NCI-H82 treated with DMSO at 0.1 percent for 48 hours (cell line): ENCODE results near the gene UGT2B15.
"Not testable (repeated sequence)": the region's sequence is repeated elsewhere in the genome, so short reads cannot be mapped to it uniquely, and the experiment has no call there.

ENCODE experiments used
- DNase-seq: peaks from one replicate; lab custom pipeline; 2025; ENCODE audit not compliant: unreplicated experiment; lab: John Stamatoyannopoulos, UW

The UGT2B15 gene

DNA sequence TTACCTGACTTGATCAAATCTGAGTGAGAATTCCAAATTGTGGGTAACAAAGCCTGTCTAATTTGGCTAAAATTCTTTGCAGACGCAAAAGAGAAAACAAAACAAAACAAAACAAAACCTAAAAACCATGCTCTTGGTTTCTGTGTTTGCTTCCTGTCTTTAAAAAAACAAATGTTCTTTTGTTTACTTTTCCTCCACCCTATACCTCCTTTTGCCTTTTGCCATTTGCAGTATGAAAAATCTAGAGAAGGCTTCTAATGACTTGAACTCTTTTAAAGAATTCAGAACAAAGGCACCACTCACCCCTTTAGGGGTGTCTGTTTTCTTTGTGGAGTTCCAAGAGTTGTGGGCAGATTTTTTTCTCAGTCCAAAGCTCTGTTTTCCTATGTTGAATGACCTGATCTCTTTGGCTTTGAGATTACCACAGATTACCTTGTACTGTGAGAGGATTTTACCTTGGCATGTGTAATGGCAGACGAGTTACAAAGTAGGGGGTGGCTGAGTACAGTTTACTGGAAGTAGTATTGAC is 13.9 kb downstream of the UGT2B15 start:
- not testable (repeated sequence) for DNase-seq

DNA sequence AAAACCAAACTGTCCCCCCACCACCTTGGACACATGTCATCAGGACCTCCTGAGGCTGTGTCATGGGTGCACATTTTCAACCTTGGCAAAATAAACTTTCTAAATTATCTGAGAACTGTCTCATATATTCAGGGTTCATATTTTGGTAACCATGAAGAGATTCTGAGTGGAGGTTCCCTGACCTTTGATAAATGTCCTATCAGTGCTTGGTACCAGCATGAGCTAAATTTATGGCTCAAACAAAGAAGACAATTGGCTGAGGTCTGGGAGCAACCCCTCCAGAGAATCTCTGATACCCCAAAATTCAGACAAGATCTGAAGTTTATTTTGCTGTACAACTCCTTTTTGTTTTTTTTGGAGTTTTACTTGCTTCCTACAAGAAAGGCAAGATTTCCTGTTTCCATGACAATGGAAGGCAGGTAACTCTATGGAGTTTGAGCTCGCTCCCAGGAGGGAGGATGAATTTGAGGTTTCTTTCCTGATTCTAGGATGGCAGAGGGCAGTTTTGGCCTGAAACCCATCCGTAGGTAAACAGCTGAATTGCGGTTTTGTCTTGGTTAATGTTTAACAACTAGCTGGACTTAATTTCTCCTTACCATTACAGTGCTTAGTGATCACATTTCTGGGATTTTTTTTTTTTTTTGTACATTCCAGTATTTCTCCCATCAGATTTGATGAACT is 14.5 kb downstream of the UGT2B15 start:
- DNase-seq = no peak

DNA sequence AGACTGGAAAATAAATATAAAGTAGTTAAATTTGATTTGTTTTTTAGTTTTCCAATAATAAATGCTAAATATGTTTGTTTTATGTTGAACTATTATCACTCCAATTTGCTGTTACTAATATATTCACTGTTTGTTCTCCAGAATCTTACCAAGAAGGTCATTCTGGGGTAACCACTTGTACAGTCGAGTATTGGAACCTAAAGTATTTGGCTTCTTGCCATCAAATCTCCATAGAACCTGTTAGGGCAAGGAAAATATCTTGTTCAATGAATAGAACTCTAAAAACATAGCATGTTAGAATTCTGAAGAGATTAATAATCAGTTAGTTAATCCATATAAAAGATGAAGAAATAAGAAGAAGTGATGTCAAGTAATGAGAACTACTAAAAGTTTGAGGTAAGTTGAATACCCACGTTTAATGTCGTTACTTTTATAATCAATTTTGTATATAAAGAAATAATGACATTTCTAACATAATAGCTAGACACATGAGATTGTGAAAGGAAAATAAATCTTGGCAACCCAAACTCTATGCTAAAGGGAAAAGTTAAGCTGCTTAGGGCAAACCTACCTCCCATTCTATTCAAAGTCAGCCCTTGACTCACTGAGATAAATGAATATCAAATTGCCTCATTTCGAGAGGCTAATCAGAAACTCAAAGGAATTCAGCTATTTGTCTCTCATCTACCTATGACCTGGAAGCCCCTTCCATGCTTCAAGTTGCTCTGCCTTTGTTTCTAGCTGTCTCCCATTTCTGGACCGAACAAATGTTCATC is 15.3 kb downstream of the UGT2B15 start:
- no peak for DNase-seq

DNA sequence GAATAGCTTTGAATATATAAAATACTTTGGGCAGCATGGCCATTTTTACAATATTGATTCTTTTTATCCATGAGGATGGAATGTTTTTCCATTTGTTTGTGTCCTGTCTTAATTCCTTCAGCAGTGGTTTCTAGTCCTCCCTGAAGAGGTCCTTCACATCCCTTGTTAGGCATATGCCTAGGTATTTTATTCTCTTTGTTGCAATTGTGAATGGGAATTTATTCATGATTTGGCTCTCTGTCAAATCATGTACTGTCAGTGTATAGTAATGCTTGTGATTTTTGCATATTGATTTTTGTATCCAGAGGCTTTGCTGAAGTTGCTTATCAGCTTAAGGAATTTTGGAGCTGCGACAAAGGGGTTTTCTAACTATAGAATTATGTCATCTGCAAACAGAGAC is 18.5 kb downstream of the UGT2B15 start:
- DNase-seq = no peak

DNA sequence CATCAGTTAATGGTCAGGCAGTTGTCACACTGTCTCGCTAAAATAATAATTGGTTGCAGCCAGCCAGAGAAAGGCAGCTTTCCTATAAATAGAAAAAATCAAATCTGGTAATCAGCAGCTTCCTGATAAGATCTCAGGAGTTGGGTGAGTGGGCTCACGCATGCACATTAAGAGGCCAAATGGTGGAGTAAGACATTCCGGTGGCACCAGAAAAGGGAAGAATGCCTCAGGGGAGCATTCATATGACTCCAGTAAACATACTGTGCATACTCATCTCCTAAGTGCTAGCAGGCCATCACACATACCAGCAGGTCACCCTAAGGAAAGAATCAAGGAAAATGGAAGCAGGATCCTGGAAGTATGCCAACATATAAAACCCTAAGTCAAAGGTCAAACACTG is 40.1 kb downstream of the UGT2B15 start:
- no peak for DNase-seq

DNA sequence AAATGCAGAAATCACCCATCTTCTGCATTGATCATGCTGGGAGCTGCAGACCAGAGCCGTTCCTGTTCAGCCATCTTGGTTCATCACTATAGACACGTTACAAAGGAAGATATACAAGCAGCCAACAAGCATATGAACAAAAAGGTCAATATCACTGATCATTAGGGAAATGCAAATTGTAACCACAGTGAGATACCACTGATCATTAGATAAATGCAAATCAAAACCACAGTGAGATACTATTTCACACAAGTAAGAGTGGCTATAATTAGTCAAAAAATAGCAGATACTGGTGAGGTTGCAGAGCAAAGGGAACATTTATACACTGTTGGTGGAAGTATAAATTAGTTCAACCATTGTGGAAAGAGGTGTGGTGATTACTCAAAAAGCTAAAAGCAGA is 47.7 kb downstream of the UGT2B15 start:
- not testable (repeated sequence) for DNase-seq

DNA sequence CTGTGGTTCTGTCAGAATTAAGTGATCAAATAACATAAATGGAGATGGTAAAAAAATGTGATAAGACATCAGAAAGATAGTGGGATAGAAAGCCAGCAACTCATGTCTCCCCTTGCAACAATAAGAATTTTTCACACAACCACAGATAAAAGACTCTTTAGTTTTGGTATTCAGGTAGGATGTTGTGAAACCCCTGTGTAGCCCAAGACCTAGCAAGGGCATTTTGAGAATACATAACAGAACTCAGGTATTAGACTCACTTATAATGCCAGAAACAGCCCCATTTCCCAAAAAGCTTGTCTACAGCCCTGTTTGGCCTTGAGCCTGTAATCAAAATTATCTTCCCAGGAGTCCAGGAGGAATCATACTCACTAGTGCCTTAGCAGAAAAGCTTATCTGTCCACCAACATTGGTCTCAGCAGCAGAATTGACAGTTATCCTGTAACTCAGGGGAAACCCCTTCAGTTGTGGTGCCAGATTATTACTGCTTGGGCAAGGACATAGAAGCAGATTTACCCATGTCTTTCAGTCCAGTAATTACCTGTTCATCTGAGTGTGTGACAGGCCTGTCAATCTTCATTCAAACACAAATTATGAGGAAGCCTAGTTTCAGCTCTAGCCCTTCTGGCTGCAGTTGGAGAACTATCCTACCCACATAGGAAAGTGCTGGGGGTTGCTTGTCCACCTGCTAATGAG is 53.3 kb downstream of the UGT2B15 start:
- no peak for DNase-seq

DNA sequence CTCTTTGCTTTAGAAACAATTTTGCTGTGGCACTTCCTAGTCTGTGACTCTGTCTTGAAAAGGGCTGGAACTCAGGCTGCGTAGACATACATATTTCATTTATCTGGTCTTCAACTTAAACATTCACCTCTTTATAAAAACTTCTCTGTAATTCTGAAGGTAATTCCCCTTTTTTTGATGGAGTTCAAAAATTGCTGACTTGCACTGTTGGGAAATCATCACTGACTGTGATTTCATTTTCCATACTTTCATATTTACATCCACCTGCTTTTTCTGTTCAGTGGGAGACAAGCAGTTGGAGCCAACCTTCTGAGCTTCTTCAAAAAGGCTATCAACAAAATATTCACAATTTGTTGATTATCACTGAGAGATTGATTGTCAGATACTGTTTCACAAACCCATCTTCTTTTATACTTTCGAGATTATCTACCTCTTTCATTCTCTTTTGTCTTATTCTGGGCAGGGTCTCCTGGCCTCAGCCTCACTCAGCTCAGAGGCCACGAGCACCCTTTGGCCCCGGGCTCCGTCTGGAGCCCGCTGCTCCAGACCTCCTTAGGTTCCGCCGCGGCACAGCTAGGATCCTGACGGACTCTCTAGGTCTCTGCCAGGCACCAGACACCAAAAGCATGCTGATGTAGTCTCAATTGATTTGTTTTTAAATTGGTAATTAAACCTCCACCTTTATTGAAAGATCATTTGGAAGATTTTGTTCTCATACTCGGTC is 54.6 kb downstream of the UGT2B15 start:
- DNase-seq = no peak

DNA sequence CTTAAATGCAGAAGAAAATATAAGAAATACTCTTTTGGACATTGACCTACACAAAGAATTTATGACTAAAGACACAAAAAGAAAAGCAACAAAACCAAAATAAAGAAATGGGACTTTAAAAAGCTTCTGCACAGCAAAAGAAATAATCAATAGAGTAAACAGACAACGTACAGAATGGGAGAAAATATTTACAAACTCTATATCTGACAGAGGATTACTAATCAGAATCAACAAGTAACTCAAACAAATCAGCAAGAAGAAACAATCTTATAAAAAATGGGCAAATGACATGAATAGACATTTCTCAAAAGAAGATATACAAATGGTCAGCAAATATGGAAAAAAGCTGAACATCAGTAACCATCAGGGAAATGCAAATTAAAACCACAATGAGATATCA is 56.7 kb downstream of the UGT2B15 start:
- DNase-seq = no peak

DNA sequence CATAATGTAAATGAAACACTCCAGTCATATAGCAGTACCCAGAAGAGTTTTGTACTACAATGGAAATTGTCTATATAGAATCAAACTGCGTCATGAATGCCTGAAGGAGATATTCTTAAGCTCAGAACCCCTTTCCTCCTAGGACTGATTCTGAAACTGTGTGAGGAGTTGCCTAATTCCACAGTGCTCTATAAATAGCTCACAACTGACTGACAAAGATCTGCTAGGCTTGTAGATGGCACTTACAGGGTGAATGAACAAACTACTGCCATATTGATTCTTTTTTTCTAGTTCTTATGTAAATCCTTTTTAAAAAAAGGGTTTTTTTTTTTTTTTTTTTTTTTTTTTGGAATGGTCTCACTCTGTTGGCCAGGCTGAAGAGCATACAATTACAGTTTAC is 64.2 kb downstream of the UGT2B15 start:
- DNase-seq = no peak

DNA sequence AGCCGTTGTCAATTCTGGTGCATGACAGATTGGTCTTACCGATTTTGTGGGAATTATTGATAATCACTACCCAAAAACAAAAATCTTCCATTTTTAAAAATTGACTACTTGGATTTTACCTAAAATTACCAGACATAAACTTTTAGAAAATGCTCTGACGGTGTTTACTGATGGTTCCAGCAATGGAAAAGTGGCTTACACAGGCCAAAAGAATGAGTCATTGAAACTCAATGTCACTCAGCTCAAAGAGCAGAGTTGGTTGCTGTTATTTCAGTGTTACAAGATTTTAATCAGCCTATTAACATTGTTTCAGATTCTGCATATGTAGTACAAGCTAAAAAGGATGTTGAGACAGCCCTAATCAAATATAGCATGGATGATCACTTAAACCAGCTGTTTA is 71.3 kb downstream of the UGT2B15 start:
- no peak for DNase-seq

DNA sequence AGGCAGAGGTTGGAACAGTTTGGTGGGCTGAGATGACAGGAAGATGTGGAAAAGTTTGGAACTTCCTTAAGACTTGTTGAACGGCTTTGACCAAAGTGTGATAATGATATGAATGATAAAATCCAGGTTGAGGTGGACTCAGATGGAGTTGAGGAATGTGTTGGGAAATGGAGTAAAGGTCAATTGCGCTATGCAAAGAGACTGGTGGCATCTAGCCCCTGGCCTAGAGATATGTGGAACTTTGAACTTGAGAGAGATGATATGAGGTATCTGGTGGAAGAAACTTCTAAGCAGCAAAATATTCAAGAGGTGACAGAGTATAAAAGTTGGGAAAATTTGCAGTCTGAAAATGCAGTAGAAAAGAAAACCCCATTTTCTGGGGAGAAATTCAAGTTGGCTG is 73.0 kb downstream of the UGT2B15 start:
- no peak for DNase-seq
